HG03457 (cell line): ENCODE results near the gene CDK15.
"Not testable (repeated sequence)": the region's sequence is repeated elsewhere in the genome, so short reads cannot be mapped to it uniquely, and the experiment has no call there.

Source experiments
- ATAC-seq: cut with Tn5 transposase; IDR thresholded peaks from one replicate; pipeline ENCODE4 v1.9.1; 2021; ENCODE audit warnings: moderate number of reproducible peaks; ENCODE audit not compliant: unreplicated experiment

Gene CDK15

DNA sequence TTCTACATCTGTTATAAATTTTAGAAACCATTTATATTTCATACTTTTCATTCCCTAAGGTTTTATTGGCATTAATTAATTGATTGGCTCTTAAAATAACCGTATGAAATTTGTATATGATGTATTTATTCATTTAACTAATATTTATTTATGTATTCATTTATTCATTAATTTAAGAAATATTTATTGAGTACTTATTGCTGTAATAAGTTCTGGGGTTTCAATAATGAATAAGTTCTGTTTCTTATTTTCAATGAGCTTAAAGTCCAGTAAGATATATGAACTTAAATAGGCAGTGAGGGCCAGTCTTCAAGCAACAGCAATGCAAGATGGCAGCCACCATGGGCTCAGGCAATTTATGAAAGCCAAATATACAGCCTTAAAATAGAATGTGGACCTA is 17.9 kb downstream of the CDK15 start:
- no peak for ATAC-seq

DNA sequence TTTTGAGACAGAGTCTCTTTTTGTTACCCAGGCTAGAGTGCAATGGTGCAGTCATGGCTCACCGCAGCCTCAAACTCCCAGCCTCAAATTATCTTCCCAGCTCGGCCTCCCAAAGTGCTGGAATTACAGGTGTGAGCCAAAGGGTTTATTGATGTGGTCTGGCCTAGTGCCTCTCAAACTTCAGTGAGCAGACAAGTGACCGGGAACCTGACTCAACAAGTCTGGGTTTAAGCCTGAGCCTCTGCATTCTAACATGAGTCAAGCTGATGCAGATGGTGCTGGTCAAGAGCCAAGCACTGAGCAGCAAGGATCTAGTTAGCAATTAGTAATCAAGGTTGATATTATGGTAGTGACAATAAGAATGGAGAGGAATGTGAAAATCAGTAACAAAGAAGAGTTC is 21.3 kb downstream of the CDK15 start:
- ATAC-seq, result no peak

DNA sequence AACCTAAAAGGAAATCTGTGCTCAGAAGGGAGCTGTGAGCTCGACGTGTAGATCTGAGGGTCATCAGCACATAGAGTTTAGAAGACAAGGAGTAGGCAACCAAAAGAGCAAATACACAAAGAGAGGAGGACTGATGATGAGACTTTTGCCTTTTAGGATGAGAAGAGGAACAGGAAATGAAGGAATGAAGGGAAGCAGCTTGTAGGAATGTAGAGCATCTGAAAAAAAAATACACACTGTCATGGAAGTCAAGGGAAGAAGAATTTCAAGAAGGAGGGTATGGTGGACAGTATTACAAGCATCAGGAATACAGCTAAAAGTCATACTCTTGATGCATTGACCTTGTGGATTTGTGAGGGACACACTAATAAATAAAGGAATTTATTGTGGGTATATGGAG is 21.9 kb downstream of the CDK15 start:
- ATAC-seq, result no peak

DNA sequence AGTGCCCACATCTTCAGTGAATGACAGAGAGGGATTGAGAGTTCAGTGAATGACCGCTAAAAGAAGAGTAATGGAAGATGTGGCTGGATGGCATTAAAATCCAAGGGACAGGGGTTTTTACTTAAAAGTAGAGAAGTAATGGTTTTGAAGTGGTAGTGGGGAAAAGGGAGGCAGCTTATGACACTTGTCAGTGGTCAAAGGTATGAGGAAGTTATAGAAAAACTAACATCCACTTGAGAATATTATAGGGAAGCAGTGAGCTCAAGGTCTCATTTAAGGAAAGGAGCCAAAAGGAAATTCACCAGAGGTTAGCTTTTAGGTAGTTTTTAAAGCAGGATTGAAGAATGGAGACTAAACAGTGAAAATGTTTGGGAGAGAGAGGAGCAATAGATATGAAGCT is 24.3 kb downstream of the CDK15 start:
- no peak for ATAC-seq

DNA sequence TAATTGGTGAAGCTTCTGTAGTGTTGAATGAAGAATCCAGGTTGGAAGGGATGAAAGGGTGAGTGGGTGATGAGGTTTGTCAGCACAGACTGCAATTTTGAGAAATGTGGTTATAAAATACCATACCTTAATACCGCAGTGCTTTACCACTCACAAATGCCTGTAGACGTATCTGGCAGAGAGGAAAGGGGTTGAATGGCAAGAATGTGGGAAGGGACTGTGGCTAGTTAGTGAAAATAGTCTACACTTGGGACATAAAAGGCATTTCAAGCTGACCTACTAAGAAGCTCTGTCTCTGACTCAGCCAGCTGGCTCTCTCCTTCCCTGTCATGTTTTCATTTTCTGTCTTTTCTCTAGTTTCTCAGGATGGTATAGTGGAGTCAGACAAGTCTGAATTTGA is 25.1 kb downstream of the CDK15 start:
- ATAC-seq, result no peak

DNA sequence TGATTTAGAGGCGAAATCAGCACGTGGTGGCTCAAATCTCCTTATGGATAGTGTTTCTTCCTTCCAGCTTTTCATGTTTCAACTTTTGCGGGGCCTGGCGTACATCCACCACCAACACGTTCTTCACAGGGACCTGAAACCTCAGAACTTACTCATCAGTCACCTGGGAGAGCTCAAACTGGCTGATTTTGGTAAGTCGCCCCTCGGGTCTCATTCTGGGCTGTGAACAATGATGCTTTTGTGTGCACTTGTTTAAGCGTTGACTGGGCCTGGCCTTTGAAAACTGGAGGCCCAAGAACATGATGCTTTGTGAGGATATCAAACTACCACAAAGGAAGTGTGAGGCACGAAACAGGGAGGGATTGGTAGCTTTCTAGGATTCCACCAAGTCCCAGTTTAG is 27.4 kb downstream of the CDK15 start:
- no peak for ATAC-seq

DNA sequence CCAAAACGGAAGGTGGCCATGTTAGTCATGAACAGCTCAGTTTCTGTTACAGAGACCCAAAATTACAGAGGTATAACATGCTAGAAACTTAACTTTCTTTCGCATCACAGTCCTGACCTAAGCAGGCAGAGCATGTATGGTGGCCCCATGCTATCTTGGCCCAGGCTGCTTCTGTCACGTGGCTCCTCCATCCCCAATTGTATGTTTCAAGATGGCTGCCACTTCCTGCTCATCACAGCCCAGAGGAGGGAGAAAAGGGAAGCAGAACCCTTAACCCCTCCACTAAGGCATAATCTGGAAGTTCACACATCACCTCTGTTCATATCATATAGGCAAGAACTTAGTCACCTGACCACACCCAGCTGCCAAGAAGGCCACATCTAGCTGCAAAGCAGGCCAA is 28.7 kb downstream of the CDK15 start:
- no peak for ATAC-seq

DNA sequence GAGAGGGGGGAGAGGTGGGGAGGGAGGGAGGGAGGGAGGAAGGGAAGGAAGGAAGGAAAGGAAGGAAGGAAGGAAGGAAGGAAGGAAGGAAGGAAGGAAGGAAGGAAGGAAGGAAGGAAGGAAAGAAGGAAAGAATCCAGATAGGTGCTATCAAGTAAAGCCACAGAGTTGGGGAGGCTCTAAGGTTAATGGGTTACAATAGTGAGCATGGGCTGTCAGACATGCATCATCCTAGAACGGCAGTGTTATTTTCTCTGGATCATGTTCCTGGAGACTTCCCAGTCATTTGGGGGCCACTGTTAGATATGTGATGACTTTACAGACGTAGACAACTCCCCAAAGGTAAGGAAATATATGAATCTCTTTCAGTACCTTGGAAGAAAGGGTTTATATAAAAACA is 31.1 kb downstream of the CDK15 start:
- no peak for ATAC-seq

DNA sequence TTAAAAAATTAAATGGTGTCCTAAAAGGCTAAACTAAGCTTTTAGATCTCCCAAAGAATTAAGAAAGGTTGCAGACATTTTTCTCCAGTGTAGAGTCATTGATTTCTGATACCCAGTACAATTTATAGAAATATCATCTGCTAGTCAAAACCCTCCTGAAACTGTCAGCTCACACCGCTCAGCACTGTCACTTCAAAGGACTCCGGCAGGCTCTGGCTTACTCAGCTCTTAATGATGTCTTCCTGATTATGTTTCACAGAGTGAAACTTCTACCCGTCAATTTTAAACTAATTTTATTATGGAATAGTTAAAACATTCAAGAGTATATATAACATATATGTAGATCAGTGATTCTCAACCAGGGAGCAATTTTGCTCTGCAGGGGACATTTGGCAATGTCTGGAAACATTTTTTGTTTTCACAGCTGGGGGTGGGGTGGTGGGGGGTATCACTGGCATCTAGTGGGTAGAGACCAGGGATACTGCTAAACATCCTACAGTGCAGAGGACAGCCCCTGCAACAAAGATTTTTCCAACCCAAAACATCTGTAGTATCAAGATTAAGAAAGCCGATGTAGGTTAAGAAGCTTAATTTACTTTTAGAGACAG is 31.6 kb downstream of the CDK15 start:
- no peak for ATAC-seq

DNA sequence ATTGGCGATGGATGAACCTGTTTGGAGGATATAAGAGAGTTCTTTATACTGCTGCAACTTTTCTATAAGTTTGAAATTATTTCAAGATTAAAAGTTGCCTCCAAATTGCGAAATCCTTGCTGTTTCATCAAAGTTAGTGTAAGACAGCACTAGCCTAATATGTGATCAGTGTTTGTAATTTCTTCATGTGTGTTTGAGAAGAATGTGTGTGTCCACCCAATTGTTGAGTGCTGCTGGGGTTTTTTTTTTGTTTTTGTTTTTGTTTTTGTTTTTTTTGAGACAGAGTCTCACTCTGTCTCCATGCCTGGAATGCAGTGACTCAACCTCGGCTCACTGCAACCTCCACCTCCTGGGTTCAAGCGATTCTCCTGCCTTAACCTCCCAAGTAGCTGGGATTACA is 33.4 kb downstream of the CDK15 start:
- ATAC-seq, result no peak

DNA sequence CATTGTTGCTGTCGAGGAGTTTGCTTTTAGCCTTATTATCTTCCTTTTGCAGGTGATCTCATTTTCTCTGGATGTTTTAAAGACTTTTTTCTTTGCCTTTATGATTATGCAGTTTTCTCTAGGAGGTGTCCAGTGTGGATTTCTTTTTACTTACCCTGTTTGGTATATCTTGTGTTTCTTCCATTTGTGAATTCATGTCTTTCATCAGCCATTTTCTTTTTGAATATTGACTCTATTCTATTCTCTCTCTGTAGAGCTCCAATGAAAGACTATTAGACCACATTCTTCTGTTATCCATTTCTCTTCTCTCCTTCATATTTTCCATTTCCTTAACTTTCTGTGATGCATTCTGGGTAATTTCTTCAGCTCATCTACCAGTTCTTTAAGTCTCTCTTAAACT is 34.4 kb downstream of the CDK15 start:
- no peak for ATAC-seq

DNA sequence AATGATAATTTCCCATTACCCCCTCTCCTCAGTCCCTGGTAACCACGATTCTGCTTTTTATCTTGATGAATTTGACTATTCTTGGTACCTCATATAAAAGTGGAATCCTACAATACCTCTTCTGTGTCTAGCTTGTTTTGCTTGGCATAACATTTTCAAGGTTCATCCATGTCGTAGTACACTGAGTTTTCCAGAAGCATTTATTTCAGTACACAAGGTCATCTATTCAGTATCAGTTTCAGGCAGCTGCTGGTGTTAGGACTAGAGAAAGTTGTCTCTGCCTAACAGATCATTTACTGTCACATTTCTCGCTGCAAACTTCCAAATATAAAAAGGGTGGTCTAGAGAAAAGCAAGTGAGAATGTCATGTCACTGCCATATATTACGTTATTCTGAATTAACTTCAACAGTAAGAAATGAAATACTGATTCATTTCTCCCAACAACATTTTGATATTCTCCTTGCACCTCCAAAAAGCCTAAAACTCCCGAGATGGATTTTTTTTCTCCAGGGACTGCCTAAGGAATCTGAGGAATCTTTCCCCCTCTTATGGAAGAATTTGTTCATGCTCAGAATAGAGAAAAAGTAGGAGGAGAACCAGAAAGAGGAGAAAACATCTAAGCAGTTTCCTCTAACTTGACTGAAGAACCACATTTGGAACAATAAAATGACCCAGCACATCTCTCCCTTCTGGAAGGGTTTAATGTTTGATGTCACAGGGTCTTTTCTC is 36.0 kb downstream of the CDK15 start:
- ATAC-seq, result no peak

DNA sequence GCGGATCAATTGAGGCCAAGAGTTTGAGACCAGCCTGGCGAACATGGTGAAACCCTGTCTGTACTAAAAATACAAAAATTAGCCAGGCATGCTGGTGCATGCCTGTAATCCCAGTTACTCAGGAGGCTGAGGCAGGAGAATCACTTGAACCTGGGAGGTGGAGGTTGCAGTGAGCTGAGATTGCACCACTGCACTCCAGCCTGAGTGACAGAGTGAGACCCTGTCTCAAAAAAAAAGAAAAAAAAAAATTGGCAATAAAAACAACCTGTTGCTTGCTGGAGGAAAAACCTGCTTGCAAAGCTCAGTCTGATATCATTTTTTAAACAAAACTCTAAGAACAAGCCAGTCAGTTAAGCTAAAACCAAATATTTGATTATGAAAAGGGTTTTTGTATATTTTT is 38.6 kb downstream of the CDK15 start:
- ATAC-seq, result not testable (repeated sequence)

DNA sequence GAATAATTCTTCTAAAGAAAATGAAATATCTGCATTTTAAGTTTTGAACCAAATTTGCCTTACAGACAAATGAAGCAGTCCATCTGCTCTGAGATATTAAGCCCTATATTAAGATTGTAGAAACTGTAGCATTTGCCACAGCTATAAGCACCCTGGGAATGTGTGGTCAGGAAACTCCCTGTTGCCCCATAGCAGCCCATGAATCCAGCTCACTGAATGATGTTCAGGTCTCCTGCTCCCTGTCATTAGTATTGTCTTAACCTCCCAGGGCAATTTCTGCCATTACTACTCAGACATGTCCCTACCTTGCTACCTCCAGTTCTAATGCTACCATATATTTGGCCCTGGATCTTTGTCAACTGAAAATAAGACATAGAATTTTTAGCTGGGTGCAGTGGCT is 41.1 kb downstream of the CDK15 start:
- no peak for ATAC-seq

DNA sequence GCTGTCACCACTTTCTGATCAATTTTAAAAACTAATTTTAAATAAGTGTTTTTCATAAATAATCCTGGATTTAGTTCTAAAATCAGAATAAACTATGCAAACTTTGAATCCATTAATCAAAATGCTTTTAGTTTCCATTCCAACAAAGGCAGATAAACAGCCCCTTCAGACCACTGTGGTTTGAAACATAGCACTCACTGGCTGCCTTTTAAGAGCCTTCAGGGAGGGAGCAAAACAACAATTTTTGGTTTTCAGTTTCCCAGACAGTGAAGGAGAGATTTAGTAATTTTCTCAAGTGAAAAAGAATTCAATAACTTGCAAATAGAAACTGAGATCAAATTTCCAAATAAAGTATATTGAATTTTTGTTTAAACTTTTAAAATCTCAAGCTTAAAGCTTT is 46.1 kb downstream of the CDK15 start:
- no peak for ATAC-seq

DNA sequence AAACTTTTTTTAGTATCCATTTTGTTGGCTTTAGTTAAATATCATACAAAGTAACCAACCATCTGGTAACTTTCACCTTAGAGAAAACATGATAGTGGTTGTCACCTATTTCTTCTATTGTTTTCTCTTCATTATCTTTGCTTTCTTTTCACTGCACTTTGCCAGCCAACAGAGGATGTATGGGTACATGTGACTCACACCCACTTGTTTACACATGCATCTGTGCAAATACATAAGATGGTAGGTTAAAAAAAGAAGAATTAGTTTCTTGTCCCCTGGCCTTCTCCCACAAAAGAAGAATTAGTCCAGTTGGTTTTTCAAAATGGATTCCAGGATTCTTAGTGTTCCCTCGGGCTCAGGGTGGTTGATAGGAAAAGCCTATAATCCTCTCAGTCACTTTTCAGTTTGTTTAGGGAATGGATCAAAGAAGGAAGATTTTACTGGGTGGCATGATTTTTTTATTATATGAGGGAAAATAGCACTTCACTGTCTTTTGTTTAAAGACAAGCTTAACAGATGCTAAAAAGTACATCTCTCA is 46.6 kb downstream of the CDK15 start:
- no peak for ATAC-seq

DNA sequence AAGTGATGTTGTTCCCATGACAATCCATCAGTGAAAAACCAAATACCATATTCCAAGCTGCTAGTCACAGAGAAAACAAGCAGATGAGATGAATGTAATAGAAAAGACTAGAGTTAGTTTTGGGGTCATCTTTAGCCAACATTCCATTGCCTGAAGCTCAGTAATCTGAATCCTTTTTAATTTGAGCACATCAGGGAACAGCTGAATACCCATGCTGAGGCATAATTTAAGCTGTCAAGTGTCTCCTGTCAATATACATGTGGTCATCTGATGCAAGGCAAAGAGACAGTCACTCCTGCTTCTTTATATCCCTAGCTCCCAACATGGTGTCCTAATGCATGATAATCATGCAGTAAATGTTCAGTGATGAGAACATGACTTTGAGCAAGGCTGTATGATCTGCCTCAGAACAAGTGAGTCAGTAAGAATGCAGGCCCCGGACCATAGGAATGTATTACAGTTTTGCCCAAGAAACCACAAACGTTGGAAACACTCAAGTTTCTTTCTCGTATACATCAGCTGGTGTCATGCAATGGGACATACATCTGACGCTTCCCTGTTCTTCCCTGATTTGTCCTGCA is 48.0 kb downstream of the CDK15 start:
- no peak for ATAC-seq

DNA sequence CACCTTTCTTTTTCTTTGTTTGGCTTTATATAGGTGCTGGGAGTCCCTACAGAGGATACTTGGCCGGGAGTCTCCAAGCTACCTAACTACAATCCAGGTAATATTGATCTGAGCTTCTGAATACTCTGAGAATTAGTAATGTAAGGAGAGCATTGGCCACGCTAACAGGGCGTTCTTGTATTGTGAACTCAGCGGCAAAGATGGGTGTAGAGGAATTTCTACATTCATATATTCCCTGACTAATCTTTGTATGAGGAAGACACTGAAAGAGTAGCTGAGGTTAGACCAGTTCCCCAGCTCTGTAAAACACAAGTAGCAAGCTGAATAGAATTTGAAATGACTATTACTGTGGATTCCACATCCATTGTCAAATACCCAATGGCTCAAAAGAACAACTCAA is 48.5 kb downstream of the CDK15 start:
- no peak for ATAC-seq

DNA sequence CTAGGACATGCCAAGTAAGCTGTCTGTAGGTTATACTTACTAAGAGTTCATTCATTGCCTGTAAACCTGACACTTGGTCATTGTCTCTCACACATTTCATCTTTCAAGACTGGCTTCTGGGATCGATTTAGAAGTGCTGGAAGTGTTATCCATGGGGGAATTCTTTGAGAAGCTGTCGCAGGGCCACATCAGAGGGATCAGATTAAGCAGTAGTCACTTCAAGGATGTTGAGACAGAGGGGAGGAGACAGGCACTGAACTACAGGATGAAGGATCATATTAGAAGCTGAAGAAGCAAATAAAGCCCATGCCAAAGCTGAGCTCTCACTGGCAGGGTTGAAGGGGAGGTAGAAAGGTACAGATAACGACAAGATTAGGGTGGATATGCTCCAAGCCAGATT is 49.0 kb downstream of the CDK15 start:
- no peak for ATAC-seq

DNA sequence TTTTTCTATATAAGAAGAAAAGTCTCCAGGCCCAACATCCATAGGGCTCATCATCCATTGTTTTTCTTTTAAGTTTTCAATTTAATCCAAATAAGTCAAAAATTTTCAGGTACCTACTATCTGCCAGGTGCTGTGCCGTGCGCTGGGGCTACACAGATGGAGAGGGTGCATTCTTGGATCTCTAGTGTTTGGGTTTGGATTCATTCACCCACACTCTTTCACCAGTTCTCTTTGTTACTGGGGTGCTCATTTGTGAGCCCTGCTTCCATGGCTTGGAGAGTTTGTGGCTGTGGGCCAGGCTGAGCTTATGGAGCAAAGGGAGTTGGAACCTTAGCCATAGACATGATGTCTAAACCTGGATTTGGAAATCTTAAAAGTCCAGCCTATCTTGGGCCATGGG is 51.0 kb downstream of the CDK15 start:
- ATAC-seq, result no peak

DNA sequence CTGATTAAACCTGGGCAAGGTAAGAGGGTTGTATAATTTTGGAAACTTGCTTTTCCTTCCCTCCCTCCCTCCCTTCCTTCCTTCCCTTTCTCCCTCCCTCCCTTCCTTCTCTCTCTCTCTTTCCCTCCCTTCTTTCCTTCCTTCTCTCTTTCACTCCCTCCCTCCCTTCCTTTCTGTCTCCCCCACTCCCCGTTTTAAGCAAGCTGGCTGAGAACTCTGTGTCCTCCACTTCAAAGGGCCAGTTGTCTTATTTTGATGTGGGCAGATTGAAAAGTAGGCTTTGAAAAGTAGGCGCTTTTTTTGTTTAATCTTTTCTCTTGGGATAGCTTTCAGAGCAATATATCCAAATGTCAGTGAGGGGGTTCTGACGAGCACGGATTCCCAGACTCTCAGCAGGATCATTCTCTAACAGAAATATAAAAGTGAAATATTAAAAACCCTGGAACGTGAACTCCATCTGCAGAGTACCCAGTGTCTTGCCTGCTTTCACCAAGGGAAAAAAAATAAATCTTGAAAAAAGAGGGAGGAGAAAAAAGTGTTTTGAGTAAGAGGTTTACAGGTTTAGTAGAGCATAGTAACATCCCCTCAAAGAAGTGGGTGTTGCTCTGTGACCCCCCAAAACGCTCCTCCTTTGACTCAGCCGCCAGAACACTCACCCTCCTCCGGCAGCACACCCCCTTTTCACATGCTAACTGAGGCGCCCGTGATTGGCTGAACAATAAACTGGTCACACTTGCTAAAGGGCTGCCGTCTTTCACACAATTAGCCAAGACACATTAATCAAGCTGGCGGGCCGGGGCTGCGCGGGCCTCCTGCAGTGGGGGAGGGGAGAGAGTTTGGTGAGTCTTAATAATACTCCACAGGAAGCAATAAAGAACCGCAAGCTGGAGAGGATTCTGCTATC is 52.2 kb downstream of the CDK15 start:
- ATAC-seq, result no peak
